ENCODE measurements around the gene NFYC.

The NFYC gene

DNA sequence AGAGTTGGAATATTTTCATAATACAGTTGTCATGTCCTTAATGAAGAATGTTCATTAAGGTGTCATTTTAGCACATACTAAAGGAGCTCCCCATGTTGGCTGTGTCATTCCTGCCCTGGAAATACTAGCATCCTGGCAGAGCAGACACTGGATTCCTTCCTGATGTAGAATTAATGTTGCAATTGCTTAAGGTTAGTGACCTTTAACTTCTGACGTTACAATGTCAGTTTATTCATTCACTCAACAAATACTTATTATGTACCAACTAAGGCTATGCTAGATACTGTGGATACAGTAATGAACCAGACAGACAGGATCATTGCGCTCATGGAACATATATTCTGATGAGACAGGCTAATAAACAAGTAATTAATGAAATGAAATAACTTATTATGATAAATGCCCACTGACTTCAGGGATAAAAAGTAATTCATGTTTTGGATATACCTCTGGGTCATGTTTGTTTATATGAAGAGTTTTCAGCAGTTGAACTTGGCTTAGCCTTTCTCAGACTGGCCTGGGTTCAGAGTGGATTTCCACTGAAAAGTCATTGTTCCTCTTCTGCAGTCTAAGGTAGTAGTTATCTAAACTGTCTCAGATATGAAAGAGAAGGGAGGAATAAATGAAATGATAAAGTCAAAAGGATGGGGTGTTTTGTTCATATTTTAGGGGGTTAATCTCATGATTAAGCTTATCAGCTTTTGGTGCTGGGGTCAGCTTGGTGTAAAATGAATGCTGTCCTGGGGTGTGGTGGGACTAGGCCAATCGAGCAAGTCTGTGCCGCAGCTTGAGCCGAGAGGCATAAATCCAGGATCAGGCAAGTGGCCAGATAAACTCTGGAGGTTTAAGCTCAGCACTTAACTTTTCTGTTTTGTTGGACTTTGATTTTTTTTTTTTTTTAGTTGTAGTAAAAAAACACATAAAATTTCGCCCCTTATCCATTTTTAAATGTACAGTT, 48.8 kb downstream of the NFYC start:
- DNase-seq, result no peak

DNA sequence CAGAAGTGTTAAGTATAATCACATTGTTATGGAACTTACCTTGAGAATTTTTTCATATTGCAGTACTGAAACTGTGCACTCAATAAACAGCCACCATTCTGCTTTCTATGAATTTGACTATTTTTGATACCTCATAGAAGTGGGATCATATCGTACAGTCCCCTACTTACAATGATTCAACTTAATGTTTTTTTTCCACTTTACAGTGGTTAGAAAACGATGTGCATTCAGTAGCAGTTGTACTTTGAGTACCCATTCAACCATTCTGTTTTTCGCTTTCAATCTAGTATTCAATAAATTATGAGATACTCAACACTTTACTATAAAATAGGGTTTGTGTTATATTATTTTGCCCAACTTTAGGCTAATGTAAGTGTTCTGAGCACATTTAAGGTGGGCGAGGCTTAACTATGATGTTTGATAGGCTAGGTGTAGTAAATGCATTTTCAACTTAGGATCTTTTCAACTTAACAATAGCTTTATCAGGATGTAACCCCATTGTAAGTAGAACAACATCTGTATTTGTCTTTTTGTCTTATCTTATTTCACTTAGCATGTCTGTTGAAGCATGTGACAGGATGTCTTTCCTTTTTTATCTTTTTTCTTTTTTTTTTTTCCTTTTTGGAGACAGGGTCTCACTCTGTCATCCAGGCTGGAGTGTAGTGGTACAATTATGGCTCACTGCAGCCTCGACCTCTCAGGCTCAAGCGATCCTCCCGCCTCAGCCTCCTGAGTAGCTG, 49.7 kb downstream of the NFYC start:
- no peak for DNase-seq

DNA sequence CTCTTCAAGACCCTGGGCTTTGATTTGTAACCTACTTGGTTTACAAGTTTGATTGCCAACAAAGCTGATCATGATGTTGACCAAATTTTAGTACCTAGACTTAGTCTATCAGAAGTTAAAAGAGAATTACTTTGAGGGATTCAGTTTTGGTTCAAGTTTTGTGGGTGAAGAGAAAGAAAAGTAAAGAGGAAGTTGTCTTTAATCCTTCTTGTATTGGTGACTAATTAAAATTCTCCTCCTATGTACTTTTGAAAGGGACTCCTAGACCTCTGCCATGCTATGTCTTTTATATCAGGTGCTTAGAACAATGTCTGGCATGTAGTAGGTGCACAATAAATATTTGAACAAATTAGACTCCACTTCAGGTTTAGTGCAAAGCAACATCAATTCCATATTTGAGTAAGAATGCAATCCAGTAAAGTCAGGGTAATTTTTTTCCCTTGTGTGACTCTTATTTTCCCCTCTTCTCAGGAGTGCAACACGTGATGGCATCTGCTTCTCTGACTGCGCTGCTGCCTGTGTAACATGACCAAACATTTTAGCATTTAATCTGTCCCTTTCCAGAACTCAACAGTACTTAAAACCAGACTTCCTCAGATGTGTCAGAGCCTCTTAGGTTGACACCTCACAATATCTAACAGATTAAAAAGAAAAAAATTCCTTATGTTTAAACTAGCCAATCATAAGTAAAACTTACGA, 51.0 kb downstream of the NFYC start:
- DNase-seq, result peak; percentile 12

DNA sequence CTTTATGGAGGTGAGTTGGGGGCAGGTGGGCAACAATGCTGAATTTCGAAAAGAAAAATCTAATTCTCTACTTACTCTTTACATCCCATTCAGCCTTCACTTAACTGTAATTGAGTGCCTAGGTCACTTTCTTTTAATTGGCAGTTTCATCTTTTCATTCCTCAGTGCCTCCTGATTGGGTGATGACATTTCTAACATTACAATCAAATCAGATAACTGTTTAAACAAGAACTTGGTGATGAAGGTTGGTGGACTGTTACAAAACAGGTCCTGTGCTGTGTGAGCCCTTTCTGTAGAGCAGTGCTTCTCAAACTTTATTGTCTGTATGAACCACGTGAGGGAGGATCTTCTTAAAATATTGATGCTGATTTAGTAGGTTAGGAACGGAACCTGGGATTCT, 51.9 kb downstream of the NFYC start:
- DNase-seq, result no peak

DNA sequence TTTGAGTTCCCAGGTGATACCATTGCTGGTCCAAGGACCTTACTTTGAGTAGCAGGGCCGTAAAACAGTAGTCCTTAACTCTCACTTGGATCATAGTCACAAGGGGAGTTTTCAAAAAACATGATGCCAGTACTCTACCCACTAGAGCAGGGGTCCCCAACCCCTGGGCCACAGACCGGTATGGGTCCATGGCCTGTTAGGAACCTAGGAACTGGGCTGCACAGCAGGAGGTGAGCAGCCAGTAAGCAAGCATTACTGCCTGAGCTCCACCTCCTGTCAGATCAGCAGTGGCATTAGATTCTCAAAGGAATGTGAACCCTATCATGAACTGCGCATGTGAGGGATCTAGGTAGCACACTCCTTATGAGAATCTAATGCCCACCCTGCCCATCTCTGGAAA, 52.4 kb downstream of the NFYC start:
- no peak for DNase-seq

DNA sequence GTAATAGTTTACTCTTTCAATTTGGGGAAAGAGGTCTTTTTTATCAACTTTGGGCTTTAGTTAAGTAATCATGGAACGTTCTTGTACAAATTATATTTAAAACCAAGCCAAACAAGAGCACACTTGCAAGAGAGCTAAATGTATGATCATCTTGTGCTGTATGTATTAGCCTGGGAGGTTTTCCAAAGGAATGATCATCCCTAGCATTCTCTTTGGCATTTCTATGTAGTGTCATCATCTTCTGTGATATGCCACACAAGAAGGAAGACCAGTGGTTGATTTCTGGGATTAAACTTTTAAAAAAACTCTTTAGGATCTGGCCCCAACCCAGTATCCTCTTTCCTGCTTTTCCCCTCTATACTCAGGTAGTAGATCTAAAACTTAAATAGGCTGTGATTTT, 53.7 kb downstream of the NFYC start:
- DNase-seq, result no peak

DNA sequence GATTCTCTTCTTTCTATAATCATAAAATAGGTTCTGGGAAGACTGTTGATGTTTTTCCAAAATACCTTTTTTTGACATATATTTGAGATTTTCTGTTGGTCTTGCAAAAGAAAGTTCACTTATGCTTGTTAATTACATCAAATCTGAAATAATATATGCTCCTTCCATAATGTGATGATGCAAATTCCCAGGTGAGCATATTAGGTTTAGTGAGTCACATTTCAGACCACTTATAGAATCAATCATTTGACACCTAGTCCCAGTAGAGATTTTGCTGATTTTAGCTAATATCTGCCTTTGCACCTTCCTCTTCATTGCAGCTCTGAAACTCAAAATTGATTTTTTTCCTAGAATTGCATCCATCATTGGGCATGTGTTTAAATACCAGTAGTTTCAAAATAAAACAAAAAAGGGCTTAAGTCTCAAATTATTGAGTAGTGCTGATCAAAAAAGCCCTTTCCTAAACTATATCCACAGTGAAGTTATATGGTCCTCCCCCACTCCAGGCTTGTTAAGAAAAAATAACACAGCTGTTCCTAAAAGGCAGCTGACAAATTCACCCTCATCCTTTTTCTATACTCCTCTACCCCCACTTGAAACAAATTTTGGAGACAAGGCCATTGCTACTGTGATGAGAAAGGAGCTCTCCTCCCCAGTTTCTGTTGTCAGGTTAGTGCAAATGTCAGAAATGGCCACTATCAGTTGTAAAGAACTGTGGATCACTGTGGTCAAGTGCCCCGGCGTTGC, 55.0 kb downstream of the NFYC start:
- no peak for DNase-seq

DNA sequence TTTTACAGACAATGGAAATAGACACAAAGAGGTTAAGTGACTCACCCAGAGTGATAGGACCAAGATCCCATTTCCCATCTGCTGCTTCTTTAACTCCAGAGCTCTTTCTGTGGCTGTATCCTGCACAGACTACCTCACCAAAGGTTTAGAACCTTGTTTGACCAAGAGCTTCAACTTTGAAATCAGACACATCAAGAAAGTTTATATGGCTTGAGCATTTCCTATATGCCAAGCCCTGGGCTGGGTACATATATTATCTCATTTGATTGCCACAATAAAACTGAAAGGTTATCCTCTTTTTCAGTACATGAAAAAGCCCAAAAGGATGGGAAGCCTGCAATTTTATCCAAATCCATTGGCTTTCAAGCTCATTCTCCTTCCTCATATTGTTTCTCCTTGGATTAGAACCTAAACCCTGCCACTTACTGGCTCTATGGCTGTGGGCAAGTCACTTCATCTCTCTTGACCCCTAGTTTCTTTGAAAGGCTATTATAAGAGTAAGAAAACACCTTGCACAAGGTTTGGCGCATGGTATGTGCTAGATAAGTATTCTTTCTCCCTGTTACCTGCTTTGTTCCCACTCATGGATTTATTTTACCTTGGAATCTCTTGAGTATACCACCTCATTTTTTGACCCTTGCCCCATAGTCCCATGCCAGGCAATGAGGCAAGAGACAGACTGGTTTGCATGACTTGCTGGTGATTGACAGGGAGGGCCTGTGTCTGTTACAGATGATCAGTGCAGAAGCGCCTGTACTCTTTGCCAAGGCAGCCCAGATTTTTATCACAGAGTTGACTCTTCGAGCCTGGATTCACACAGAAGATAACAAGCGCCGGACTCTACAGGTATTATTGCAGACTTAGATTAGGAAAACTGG, 57.6 kb downstream of the NFYC start:
- DNase-seq, result no peak

DNA sequence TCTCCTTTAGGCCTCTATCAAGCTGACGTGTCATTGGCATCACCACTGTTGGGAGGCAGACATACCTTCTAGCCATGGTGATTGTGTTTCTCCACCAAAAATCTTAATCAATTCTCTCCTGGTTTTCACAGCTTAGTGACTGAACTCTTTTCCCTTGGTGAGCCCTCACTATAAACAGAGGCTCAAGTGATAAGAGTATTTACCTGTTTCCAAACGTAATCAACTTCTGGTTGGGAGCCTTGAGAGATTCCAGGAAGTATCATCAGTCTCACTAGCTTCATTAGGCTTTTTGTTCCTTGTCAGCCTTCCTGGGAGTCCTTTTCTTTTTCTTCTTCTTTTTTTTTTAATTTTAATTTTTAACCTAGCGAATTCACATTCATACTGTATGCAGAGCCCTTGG, 58.3 kb downstream of the NFYC start:
- DNase-seq, result no peak

DNA sequence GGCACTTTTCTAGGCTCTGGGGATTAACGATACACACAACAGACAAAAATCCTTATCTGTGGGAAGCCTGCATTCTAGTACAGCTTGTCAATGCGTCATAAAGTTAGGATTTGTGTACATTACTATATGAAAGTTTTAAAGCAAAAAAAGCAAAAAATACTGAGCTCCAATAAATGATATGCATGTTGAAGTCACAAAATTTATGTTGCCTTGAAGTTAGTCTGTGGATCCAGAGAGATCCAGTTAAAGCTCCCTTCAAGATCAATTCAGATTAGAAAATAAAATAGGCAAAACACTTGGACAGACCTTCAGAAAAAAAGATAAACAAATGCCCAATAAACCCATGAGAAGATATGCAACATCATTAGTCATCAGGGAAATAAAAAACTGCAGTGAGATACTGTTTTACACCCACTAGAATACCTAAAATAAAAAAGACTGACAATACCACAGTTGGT, 59.0 kb downstream of the NFYC start:
- no peak for DNase-seq

DNA sequence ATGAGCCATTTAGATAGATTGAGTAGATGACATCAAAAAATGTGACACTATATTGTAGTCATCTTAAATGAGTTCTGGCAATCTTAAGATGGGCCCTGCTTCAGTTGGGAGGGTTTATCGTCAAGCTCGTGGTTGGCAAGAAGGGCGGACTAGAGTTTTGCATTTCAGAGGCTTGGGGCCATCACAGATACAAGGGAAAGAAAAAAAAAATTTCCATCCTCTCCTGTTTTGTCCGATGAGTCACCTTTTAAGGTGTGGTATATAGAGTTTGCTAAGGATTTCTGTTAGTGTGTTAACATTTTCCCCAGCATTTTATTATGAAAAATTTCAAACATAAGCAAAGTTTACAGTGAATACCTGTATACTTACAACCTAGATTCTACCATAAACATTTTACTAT, 60.3 kb downstream of the NFYC start:
- no peak for DNase-seq

DNA sequence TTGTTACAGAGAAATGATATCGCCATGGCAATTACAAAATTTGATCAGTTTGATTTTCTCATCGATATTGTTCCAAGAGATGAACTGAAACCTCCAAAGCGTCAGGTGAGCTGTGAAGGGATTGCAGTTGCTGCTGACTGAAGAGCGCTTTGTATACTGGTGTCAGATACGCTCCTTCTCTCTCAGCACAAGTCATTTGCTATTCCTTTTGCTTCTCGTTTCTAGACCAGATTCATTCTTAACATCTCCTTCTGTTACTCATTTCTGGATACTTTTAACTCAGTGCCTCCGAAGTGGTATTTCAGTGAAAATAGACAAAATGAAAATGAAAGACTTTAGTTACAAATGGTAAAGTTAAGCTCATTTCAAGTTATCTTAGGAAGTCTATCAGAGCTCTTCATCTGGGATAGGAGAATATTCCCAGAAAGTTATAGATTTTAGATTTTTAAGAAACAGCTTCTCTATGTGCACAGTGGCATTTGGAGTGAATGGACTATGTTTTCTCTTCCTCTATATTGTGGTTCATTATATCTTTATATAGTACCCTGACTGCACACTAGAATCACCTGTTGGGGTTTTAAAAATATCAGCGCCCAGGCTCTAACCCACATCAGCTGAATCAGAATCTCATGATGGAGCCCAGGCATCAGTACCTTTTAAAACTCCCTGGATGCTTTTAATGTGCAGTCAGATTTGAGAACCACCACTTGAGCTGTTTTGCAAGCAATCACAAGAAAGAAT, 61.8 kb downstream of the NFYC start:
- no peak for DNase-seq

DNA sequence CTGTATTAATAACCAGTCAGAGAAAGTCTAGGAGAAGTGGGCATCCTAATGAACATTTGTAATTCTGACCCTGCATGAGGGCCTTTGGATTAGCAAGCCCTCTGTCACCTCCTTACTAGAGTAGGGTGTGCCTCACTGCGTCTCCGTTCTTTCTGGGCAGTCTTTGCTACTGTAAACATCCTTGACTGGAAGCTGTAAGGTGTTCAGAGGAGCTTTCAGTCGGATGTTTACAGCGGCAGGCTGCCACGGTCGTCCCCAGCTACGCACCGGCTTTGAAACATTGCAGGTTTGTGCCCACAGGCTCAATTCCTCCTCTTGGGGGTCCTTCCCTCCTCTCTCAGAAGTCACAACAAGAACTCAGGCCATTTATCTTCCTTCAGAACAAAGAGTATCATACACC, 62.7 kb downstream of the NFYC start:
- no peak for DNase-seq

DNA sequence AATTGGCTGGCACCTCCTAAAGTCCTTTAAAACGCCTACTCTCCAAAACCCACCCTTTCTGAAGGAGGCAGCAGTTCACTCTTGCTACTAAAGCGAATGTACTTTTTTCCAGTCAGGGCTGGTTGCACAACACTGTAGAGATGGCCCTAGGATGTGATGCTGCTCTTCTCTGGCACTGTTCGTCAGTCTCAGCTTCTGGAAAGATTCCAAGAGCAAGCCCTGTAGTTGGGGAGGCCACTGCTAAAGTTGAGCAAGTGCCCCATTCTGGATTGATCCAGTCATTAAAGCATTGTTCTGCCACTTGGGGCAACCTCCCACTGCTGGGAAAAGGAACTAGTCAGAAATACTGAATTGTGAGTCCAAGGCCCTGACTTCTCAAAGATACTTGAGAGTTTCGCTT, 63.6 kb downstream of the NFYC start:
- DNase-seq, result no peak

DNA sequence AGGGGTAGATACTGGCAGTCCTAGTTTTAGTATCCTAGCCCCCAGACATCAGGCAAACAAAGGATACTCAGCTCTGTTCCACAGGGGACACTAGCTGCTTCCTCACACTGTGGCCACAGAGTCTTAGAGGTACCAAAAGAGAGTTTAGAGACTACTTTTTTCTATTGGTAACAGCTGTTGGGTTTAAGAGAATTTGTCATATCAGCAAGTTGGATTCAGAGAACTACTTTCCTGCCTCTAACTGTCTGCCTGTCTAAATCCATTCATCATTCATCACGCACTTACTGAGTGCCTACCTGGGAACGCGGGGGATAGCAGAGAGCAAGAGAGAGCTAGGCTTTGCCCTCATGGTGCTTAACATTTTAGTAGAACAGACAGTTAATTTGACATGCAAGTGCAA, 65.0 kb downstream of the NFYC start:
- DNase-seq, result no peak

DNA sequence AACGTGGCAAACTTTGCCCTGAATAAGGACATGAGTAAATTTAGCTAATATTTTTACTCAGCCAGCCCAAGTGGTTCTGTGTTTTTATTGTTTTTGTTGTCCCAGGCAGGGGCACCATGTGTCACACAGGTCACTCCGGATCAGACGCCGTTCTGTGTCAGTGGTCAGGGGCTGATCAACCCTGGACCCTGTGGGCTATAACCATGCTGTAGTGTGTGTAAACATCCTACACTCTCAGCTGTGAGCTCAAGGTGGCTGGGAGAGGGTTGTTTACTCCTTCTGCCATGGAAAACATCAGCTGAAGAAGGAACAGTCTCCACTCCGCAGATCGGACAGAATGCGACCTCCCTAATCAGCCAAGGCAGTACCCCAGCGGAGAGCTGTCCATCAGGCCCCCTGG, 65.6 kb downstream of the NFYC start:
- no peak for DNase-seq

DNA sequence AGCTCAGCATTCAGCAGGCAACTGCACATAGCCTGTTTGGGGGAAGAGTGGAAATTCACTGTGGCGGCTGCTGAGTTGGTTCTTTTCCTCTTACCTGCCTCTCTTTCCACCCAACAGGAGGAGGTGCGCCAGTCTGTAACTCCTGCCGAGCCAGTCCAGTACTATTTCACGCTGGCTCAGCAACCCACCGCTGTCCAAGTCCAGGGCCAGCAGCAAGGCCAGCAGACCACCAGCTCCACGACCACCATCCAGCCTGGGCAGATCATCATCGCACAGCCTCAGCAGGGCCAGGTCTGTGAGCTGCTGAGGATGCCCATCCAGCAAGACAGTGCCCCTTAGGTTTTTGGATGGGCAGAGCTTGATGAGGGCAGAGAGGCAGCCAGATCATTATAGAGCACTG, 66.5 kb downstream of the NFYC start:
- no peak for DNase-seq

DNA sequence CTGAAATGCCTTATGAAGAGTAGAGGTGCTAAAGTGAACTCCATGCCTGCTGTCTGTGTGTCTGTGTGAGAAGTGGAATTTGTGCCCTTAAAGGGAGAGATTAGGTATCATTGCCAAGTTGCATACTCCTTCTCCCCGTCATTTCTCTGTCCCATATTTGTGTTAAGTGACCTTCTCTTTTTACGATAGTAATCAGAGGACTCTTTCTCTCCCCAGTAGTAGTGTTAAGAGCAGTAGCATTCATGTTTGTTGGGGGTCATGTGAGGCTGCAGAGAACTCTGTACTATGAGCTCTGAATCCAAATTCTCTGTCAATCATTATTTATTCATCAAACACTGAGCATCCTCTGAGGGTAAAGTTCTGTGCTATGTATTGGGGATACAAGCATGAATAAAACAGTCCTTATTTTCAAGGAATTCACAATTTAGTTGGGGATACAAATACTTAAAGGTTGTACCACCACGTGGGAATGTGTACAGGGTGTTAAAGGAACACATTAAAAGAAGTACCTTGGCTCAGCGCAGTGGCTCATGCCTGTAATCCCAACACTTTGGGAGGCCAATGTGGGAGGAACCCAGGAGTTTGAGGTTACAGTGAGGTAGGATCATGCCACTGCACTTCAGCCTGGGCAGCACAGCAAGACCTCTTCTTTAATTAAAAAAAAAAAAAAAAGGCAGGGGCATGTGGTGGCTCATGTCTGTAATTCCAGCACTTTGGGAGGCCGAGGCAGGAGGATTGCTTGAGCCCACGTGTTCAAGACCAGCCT, 67.3 kb downstream of the NFYC start:
- DNase-seq, result no peak

DNA sequence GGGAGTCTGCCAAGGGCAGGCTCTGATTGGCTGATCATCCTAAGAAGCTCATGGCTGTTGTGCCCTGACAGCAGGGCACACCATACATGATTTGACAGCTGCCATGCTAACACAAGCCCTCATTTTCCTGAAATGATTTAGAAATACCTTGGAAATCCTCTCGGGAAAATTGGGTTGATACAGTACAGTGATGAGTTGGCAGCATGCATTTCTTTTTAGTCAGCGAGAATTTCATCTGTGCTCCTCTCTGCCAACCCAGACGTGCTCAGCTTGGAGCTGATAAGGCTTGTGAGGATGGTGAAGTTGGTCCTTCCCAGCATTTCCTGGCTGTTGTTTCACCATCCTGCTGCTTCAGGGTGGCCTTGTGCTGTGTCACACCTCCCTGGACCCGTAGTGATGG, 69.5 kb downstream of the NFYC start:
- DNase-seq, result no peak

All from stimulated activated CD4-positive, alpha-beta T cell treated with anti-CD3 and anti-CD28 coated beads, Interleukin-4, amount 100 ng/mL, for 24 hours (primary cell).